Erythroblast (primary cell): ENCODE results near the gene CDH8.

Source experiments
- GATA1 ChIP-seq: IDR thresholded peaks from 2 replicates; pipeline ENCODE4 v1.6.1; 2011; ENCODE audit warnings: low read depth, mild to moderate bottlenecking, control low read depth, low read length, moderate library complexity
- POLR2A ChIP-seq: IDR thresholded peaks from 2 replicates; pipeline ENCODE4 v1.6.1; 2011; ENCODE audit warnings: mild to moderate bottlenecking, low read length

DNA sequence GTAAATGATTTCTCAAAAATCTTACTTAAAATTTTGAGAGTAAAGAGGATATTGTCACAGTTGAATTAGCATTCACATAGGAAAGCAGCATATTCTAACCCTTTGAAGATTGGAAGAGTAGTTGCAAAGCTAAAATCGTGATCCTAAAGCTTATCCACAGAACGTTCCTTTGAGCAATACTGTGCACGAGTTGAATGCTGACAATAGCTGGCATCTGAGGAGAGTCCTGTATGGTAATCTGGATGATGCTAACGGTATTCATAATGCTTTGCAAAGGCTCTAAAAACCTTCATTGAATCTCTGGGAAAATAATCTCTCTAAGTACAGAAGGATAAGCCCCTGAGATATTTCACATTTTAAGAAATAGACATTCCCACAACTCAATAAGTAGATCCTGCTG lies 354.6 kb downstream of the CDH8 start:
- TF ChIP-seq POLR2A = no peak
- TF ChIP-seq GATA1 = no peak
